ENCODE measurements around the gene WSB2.
A peak's percentile ranks its signal among the peaks of the same experiment; 100 is the strongest.

The WSB2 gene

GRCh38 chr12:118061011-118061872 lies at the start of gene WSB2:
WSB2 (minus strand) TSS chr12:118061179; CDS start chr12:118061048, 131 bp downstream.
- Histone ChIP-seq H3K9me3 (ENCODE audit: control insufficient read depth, insufficient read depth, low read length) (no peaks in the 10 kb centered on the region), H3K4me1 (ENCODE audit: control insufficient read depth, low read length) (peaks cover 35% of the 10 kb centered on the region), H3K27me3 (ENCODE audit: control insufficient read depth, low read length) (peaks cover 69% of the 10 kb centered on the region), H3K9me2 (replicated peaks; ENCODE audit: control insufficient read depth, low read length) (no peaks in the 10 kb centered on the region), H3K27ac (ENCODE audit: low read depth, low read length) (no peak within 1 kb of the TSS), H4K20me1 (ENCODE audit: control insufficient read depth, insufficient read depth, low read depth, low read length) (peaks cover 5% of the 10 kb centered on the region; the same call in 1 of the 2 replicates), H3K36me3 (ENCODE audit: control insufficient read depth, low read length) (no peaks in the 10 kb centered on the region), H3F3A (ENCODE audit: control insufficient read depth, insufficient read depth) (peaks cover 10% of the 10 kb centered on the region; the same call in 1 of the 2 replicates), H3K4me3 (ENCODE audit: low read length) (peak within 1 kb of the TSS; percentile 71), H3K4me2 (ENCODE audit: low read length) (peak within 1 kb of the TSS; percentile 80), H3K79me2 (ENCODE audit: control insufficient read depth, low read length) (no peaks in the 10 kb centered on the region)
- no peak for TF ChIP-seq EZH2phosphoT487 (IDR thresholded peaks at IDR 0.05; ENCODE audit: borderline replicate concordance, low read length)
- TF ChIP-seq CTCF (IDR thresholded peaks at IDR 0.05; ENCODE audit: low read depth, low read length, poor library complexity, severe bottlenecking), result no peak

- Histone ChIP-seq H3K4me1 (ENCODE audit: control insufficient read depth, low read length) (peaks cover 2% of the 10 kb centered on the region), H3K4me2 (ENCODE audit: low read length) (no peak overlapping the region), H4K20me1 (ENCODE audit: control insufficient read depth, insufficient read depth, low read depth, low read length) (no peaks in the 10 kb centered on the region), H3K36me3 (ENCODE audit: control insufficient read depth, low read length) (no peaks in the 10 kb centered on the region), H3K4me3 (ENCODE audit: low read length) (no peak overlapping the region), H3K27ac (ENCODE audit: low read depth, low read length) (no peak overlapping the region), H3K9me3 (ENCODE audit: control insufficient read depth, insufficient read depth, low read length) (no peaks in the 10 kb centered on the region), H3K27me3 (ENCODE audit: control insufficient read depth, low read length) (peaks cover 9% of the 10 kb centered on the region), H3K9me2 (replicated peaks; ENCODE audit: control insufficient read depth, low read length) (no peaks in the 10 kb centered on the region), H3K79me2 (ENCODE audit: control insufficient read depth, low read length) (no peaks in the 10 kb centered on the region), H3F3A (ENCODE audit: control insufficient read depth, insufficient read depth) (no peaks in the 10 kb centered on the region)
- TF ChIP-seq CTCF (IDR thresholded peaks at IDR 0.05; ENCODE audit: low read depth, low read length, poor library complexity, severe bottlenecking) (no peak), EZH2phosphoT487 (IDR thresholded peaks at IDR 0.05; ENCODE audit: borderline replicate concordance, low read length) (no peak)
Measured at GRCh38 chr12:118109088-118109487, 48.1 kb upstream of the WSB2 start.

- Histone ChIP-seq H3K4me3 (ENCODE audit: low read length) (no peak overlapping the region), H3K9me3 (ENCODE audit: control insufficient read depth, insufficient read depth, low read length) (no peaks in the 10 kb centered on the region), H3K27me3 (ENCODE audit: control insufficient read depth, low read length) (peaks cover 23% of the 10 kb centered on the region), H3K4me2 (ENCODE audit: low read length) (no peak overlapping the region), H4K20me1 (ENCODE audit: control insufficient read depth, insufficient read depth, low read depth, low read length) (no peaks in the 10 kb centered on the region), H3K4me1 (ENCODE audit: control insufficient read depth, low read length) (peaks cover 15% of the 10 kb centered on the region), H3K27ac (ENCODE audit: low read depth, low read length) (no peak overlapping the region), H3K9me2 (replicated peaks; ENCODE audit: control insufficient read depth, low read length) (no peaks in the 10 kb centered on the region), H3K36me3 (ENCODE audit: control insufficient read depth, low read length) (no peaks in the 10 kb centered on the region), H3K79me2 (ENCODE audit: control insufficient read depth, low read length) (no peaks in the 10 kb centered on the region), H3F3A (ENCODE audit: control insufficient read depth, insufficient read depth) (no peaks in the 10 kb centered on the region)
- TF ChIP-seq CTCF (IDR thresholded peaks at IDR 0.05; ENCODE audit: low read depth, low read length, poor library complexity, severe bottlenecking), result no peak
- no peak for TF ChIP-seq EZH2phosphoT487 (IDR thresholded peaks at IDR 0.05; ENCODE audit: borderline replicate concordance, low read length)
Measured at GRCh38 chr12:118107694-118108093, 46.7 kb upstream of the WSB2 start.

Data from DOHH2 (cell line).